ENCODE results near the gene STK32C.

DNA sequence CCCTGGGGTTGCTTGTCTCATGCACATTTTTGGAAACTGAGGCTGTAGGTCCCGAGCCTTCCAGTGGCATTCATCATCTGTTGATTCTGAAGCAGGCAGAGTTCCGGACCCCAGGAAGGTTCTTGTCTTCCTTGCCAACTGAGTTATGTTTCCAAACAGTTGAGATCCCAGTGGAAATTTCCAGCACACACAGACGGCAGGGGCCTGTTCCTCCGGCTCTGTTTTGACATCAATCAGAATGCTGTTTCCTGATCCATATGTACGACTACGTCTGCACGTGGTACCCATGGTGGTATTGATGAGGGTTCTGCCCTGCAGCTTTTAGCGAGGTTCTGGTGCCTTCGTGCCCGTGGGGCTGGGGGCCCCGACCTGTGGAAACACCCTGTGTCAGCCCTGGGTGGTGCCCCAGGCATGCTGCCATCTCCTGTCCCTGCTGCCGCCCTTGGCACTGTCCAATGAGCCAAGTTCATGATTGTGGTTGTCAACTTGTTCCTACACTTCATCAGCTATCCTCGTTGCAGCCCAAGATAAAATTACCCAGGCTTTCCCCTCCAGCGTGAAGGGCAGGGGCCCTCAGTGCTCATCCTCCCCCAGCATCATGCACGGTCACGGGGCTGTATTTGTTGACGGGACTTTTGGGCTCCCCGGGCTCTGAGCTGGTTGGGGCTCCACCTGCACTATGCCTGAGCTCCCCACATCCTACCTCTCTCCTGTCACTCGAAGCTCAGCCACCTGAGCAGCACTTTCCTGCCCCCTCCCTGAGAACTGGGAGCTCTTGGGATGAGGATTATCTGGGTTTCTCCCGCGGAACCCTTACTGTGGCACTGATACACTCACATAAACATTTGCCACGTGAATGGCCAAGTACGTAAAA lies 128.8 kb downstream of the STK32C start:
- TF ChIP-seq TP53 (CRISPR knock-in tag; IDR thresholded peaks at IDR 0.05) (no peak), RCOR1 (IDR thresholded peaks at IDR 0.05; ENCODE audit: low read depth, low read length) (no peak), POLR2A (IDR thresholded peaks at IDR 0.05; ENCODE audit: low read length) (no peak), ZC3H11A (IDR thresholded peaks at IDR 0.05) (no peak), JUNB (IDR thresholded peaks at IDR 0.05) (no peak), RAD21 (conservative IDR thresholded peaks at IDR 0.05 in 1 of 2, IDR thresholded peaks at IDR 0.05 in 1 of 2) (no peak), ESRRA (IDR thresholded peaks at IDR 0.05; ENCODE audit: borderline replicate concordance, low read length) (no peak), CHD2 (IDR thresholded peaks at IDR 0.05; ENCODE audit: low read length, partially characterized antibody) (no peak)
- TF ChIP-seq, protein P1, sequence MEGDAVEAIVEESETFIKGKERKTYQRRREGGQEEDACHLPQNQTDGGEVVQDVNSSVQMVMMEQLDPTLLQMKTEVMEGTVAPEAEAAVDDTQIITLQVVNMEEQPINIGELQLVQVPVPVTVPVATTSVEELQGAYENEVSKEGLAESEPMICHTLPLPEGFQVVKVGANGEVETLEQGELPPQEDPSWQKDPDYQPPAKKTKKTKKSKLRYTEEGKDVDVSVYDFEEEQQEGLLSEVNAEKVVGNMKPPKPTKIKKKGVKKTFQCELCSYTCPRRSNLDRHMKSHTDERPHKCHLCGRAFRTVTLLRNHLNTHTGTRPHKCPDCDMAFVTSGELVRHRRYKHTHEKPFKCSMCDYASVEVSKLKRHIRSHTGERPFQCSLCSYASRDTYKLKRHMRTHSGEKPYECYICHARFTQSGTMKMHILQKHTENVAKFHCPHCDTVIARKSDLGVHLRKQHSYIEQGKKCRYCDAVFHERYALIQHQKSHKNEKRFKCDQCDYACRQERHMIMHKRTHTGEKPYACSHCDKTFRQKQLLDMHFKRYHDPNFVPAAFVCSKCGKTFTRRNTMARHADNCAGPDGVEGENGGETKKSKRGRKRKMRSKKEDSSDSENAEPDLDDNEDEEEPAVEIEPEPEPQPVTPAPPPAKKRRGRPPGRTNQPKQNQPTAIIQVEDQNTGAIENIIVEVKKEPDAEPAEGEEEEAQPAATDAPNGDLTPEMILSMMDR (IDR thresholded peaks at IDR 0.05): no peak

Measured in A549 (cell line).